Activated effector memory CD4-positive, alpha-beta T cell treated with Interleukin-2 at 50 U/mL for 16 hours (primary cell): ENCODE data around the gene NPC1L1.

Experiments
- DNase-seq: peaks from one replicate; pipeline ENCODE4 v3.0.0-alpha.2; 2020

NPC1L1 gene

GRCh38 chr7:44505595-44505994 lies 35.5 kb downstream of the NPC1L1 start:
- no peak for DNase-seq

- no peak for DNase-seq
Observed at GRCh38 chr7:44498230-44498954, 42.7 kb downstream of the NPC1L1 start.

- DNase-seq = no peak
Observed at GRCh38 chr7:44497155-44498027, 43.7 kb downstream of the NPC1L1 start.

GRCh38 chr7:44496385-44496784 lies 44.7 kb downstream of the NPC1L1 start:
- no peak for DNase-seq

- DNase-seq = no peak
Observed at GRCh38 chr7:44494960-44495359, 46.2 kb downstream of the NPC1L1 start.

GRCh38 chr7:44491229-44491628 lies 49.9 kb downstream of the NPC1L1 start:
- DNase-seq = no peak

GRCh38 chr7:44490351-44491200 lies 50.6 kb downstream of the NPC1L1 start, which contains the start of gene NUDCD3:
TSS of gene NUDCD3 (minus strand) at chr7:44490658. CDS start at chr7:44490600, 58 bp downstream.
- peak; percentile 77 for DNase-seq

- no peak for DNase-seq
Observed at GRCh38 chr7:44489955-44490350, 51.2 kb downstream of the NPC1L1 start.

- no peak for DNase-seq
Observed at GRCh38 chr7:44488955-44489354, 52.2 kb downstream of the NPC1L1 start.

GRCh38 chr7:44486693-44487092 lies 54.4 kb downstream of the NPC1L1 start:
- no peak for DNase-seq

GRCh38 chr7:44486001-44486400 lies 55.1 kb downstream of the NPC1L1 start:
- DNase-seq = no peak

- DNase-seq = no peak
Observed at GRCh38 chr7:44484482-44485313, 56.4 kb downstream of the NPC1L1 start.

GRCh38 chr7:44482502-44483485 lies 58.3 kb downstream of the NPC1L1 start:
- DNase-seq = no peak

- no peak for DNase-seq
Observed at GRCh38 chr7:44477938-44478337, 63.2 kb downstream of the NPC1L1 start.

GRCh38 chr7:44477063-44477830 lies 63.9 kb downstream of the NPC1L1 start:
- peak; percentile 31 for DNase-seq

- DNase-seq = no peak
Observed at GRCh38 chr7:44476313-44476712, 64.8 kb downstream of the NPC1L1 start.

- DNase-seq = no peak
Observed at GRCh38 chr7:44473295-44473694, 67.8 kb downstream of the NPC1L1 start.

- no peak for DNase-seq
Observed at GRCh38 chr7:44472843-44473242, 68.3 kb downstream of the NPC1L1 start.

GRCh38 chr7:44471850-44472249 lies 69.3 kb downstream of the NPC1L1 start:
- no peak for DNase-seq

GRCh38 chr7:44471436-44471835 lies 69.7 kb downstream of the NPC1L1 start:
- no peak for DNase-seq
